HG02678 (cell line): ENCODE results near the gene CNOT2.

ENCODE experiments used
- ATAC-seq: cut with Tn5 transposase; IDR thresholded peaks from one replicate; pipeline ENCODE4 v1.9.1; 2021; ENCODE audit warnings: mild to moderate bottlenecking, moderate library complexity; ENCODE audit not compliant: unreplicated experiment

CNOT2 gene

GRCh38 chr12:70251661-70252060 is 8.4 kb downstream of the CNOT2 start:
- ATAC-seq: no peak

- no peak for ATAC-seq
Observed at GRCh38 chr12:70252832-70253231, 9.6 kb downstream of the CNOT2 start.

- no peak for ATAC-seq
Observed at GRCh38 chr12:70254225-70254624, 11.0 kb downstream of the CNOT2 start.

- no peak for ATAC-seq
Observed at GRCh38 chr12:70254846-70255245, 11.6 kb downstream of the CNOT2 start.

GRCh38 chr12:70255311-70255710 is 12.1 kb downstream of the CNOT2 start:
- no peak for ATAC-seq

GRCh38 chr12:70258605-70259403 is 15.6 kb downstream of the CNOT2 start:
- no peak for ATAC-seq

GRCh38 chr12:70260646-70261045 is 17.4 kb downstream of the CNOT2 start:
- no peak for ATAC-seq

- ATAC-seq: no peak
Observed at GRCh38 chr12:70264067-70264867, 21.0 kb downstream of the CNOT2 start.

- no peak for ATAC-seq
Observed at GRCh38 chr12:70265132-70265531, 21.9 kb downstream of the CNOT2 start.

- no peak for ATAC-seq
Observed at GRCh38 chr12:70267550-70267949, 24.3 kb downstream of the CNOT2 start.

GRCh38 chr12:70268972-70269371 is 25.7 kb downstream of the CNOT2 start:
- no peak for ATAC-seq

- no peak for ATAC-seq
Observed at GRCh38 chr12:70270108-70270507, 26.9 kb downstream of the CNOT2 start.

- ATAC-seq: no peak
Observed at GRCh38 chr12:70271025-70271424, 27.8 kb downstream of the CNOT2 start.

GRCh38 chr12:70272510-70272909 is 29.3 kb downstream of the CNOT2 start:
- no peak for ATAC-seq

- ATAC-seq: no peak
Observed at GRCh38 chr12:70275045-70275444, 31.8 kb downstream of the CNOT2 start.

- ATAC-seq: no peak
Observed at GRCh38 chr12:70277973-70278372, 34.7 kb downstream of the CNOT2 start.

- ATAC-seq: no peak
Observed at GRCh38 chr12:70278945-70279344, 35.7 kb downstream of the CNOT2 start.

GRCh38 chr12:70283232-70283631 is 40.0 kb downstream of the CNOT2 start:
- no peak for ATAC-seq

GRCh38 chr12:70288817-70289216 is 45.6 kb downstream of the CNOT2 start:
- ATAC-seq: no peak

GRCh38 chr12:70290116-70290515 is 46.9 kb downstream of the CNOT2 start:
- ATAC-seq: peak; percentile 57

GRCh38 chr12:70292017-70292776 is 49.0 kb downstream of the CNOT2 start:
- ATAC-seq: no peak
